Measurements from ENCODE around the gene MSANTD2. TPM values are rescaled to one million over a fixed set of nuclear protein-coding genes. Genes with fewer than 3 reads are reported as not detected.

The MSANTD2 gene
- total and polyA plus RNA-seq, 2 donors from 2014 or later, result 6.5 to 16.4 TPM

DNA sequence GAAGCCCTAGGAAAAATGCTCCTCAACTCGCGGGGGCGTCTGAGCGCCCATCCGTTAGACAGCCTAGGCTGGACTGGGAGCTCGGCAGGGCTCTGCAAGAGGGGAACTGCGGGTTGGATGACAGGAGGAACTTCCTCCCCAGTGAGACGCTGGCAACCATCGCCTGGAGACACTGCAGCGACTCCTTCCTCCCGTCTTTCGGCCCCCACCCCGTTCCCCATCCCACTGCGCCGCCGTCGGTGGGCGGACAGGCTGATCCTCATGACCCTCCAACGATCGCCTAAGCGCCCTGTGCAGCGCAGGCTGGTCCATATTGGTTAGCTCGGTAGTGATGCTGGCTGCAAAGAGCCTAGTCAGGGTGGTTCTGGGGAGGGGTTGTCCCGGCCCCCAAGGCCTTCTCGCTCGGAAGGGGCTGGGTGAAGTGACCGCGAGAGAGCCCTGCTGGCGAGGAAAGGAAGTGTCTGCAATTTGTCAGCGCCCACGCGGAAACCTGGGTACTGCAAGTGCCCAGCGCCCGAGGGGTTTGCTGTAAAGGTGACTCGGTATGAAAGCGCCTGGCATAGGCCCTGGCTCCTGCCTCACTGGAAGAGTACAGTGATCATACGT lies 59.8 kb downstream of the MSANTD2 start:
- H3K27me3 ChIP-seq (ENCODE audit: control insufficient read depth, insufficient read depth, low read length), result peaks cover 32% of the 10 kb centered on the region
- H3K27ac ChIP-seq (ENCODE audit: low read depth in 2 of 2, low read length in 2 of 2), result no peak overlapping the region
- peak overlapping the region; percentile 34 to 63 (median 56) for H3K4me3 ChIP-seq (ENCODE audit: low read length in 3 of 3)
- no peaks in the 10 kb centered on the region for H3K36me3 ChIP-seq (ENCODE audit: control insufficient read depth in 2 of 3, insufficient read depth in 3 of 3, low read length in 3 of 3)
- FAIRE-seq (no peak), DNase-seq (peak in 4 of 5 donors; percentile 29 to 82 (median 52))
- no peak overlapping the region for H3K9ac ChIP-seq (ENCODE audit: low read length in 3 of 3)
- intact Hi-C loops (cut with DNase I), result no loop called here
- H3K4me1 ChIP-seq (ENCODE audit: control insufficient read depth in 2 of 3, insufficient read depth in 2 of 3, low read depth in 1 of 3, low read length in 3 of 3), result peaks cover 0 to 10% (median 5%) of the 10 kb centered on the region in 3 donors
- TF ChIP-seq, protein P1, sequence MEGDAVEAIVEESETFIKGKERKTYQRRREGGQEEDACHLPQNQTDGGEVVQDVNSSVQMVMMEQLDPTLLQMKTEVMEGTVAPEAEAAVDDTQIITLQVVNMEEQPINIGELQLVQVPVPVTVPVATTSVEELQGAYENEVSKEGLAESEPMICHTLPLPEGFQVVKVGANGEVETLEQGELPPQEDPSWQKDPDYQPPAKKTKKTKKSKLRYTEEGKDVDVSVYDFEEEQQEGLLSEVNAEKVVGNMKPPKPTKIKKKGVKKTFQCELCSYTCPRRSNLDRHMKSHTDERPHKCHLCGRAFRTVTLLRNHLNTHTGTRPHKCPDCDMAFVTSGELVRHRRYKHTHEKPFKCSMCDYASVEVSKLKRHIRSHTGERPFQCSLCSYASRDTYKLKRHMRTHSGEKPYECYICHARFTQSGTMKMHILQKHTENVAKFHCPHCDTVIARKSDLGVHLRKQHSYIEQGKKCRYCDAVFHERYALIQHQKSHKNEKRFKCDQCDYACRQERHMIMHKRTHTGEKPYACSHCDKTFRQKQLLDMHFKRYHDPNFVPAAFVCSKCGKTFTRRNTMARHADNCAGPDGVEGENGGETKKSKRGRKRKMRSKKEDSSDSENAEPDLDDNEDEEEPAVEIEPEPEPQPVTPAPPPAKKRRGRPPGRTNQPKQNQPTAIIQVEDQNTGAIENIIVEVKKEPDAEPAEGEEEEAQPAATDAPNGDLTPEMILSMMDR (IDR thresholded peaks at IDR 0.05; ENCODE audit: borderline replicate concordance, extremely low read depth, insufficient read depth), result peak; percentile 35
- no peaks in the 10 kb centered on the region for H3K9me3 ChIP-seq (ENCODE audit: control insufficient read depth in 2 of 3, insufficient read depth in 1 of 3, low read length in 3 of 3)

DNA sequence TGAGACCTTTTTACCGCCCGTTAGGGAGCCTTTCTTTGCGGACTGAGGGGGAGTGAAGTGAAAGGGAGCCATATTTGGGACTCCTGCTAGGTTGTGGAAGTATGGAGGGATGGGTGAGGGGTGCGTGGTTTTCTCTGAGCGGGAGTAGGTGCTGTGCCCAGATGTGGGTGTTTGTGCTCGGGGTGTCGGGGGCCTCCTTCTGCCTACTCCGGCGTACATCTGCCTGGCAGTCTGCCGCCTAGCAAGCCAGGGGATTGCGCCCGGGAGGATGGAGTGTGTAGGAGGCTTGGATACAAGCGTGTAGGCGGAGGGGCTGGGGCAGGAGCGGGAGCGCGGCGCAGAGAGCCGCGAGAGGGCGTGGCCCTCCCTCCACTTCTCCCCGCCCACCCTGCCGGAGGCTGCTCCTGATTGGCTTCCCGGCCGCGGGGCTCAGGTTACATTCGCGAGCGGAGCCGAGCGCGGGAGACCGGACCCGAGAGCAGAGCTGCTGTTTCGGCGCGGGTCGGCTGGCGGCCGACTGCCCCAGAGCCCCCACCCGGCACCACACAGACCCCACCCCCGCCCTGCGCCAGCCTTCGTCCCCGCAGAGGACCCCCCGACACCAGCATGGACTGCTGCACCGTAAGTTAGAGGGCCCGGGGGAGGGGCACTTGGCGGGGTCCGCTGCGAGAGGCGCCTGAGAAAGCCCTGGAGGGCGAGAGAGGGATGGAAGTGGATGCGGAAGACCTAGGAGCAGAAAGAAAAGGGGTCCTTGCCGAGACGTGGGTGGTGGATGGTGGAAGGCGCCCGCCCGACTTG lies 60.5 kb downstream of the MSANTD2 start, which contains the start of gene NRGN:
TSS of gene NRGN (plus strand) at position 464 of the 798 bp plus-strand sequence. CDS start at position 607, 143 bp downstream.
- no peaks in the 10 kb centered on the region for H3K36me3 ChIP-seq (ENCODE audit: control insufficient read depth in 2 of 3, insufficient read depth in 3 of 3, low read length in 3 of 3)
- H3K4me1 ChIP-seq (ENCODE audit: control insufficient read depth in 2 of 3, insufficient read depth in 2 of 3, low read depth in 1 of 3, low read length in 3 of 3), result peaks cover 0 to 10% (median 5%) of the 10 kb centered on the region in 3 donors
- H3K9me3 ChIP-seq (ENCODE audit: control insufficient read depth in 2 of 3, insufficient read depth in 1 of 3, low read length in 3 of 3), result no peaks in the 10 kb centered on the region
- TF ChIP-seq, protein P1 (IDR thresholded peaks at IDR 0.05; ENCODE audit: borderline replicate concordance, extremely low read depth, insufficient read depth), result no peak
- peak within 1 kb of the TSS; percentile 45 to 63 (median 56) for H3K4me3 ChIP-seq (ENCODE audit: low read length in 3 of 3)
- FAIRE-seq, result peak; percentile 21
- peak within 1 kb of the TSS in 1 of 3 donors; percentile 8 for H3K9ac ChIP-seq (ENCODE audit: low read length in 3 of 3)
- intact Hi-C loops (cut with DNase I), result no loop called here
- peaks cover 27% of the 10 kb centered on the region for H3K27me3 ChIP-seq (ENCODE audit: control insufficient read depth, insufficient read depth, low read length)
- H3K27ac ChIP-seq (ENCODE audit: low read depth in 2 of 2, low read length in 2 of 2), result no peak within 1 kb of the TSS
- DNase-seq, result peak; percentile 96 to 98 (median 97)

DNA sequence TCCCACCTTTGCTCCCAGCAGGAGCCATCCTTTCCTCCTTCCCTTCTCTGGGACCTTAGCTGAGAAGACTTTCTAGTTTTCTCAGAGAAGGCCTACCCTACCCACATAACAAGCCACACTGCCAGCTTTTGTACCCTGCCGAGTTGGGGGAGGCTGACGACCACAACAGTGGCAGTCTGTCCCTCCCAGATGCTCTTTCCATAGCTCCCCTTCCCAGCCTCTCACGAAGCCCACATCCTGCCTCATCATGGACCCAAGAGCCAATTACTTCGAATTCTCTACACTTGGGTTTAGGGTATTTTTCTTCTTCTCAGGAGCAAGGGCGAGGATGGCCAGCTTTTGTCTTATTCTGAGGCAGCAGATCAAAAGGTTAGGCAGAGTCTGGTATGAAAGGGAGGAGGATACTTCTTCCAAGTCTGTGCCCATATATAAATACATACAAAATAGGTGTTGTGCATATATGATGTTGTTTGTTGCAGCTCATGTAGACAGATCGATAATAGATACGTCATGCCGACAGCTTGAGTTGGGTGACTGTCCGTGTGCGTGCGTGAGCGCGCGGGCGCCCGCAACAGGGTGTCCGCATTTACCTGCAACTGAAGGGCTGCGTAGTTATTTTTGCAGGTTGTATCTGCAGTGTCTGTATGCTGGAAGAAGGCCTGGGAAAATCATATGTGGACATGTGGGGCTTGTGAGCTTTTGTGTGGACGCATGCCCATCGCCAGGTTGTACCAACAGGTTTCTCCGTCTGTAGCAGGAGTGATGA lies 61.3 kb downstream of the MSANTD2 start:
- peaks cover 0 to 10% (median 5%) of the 10 kb centered on the region in 3 donors for H3K4me1 ChIP-seq (ENCODE audit: control insufficient read depth in 2 of 3, insufficient read depth in 2 of 3, low read depth in 1 of 3, low read length in 3 of 3)
- TF ChIP-seq, protein P1 (IDR thresholded peaks at IDR 0.05; ENCODE audit: borderline replicate concordance, extremely low read depth, insufficient read depth), result no peak
- peaks cover 21% of the 10 kb centered on the region for H3K27me3 ChIP-seq (ENCODE audit: control insufficient read depth, insufficient read depth, low read length)
- DNase-seq (peak in 1 of 5 donors; percentile 39), FAIRE-seq (no peak)
- peak overlapping the region in 1 of 3 donors; percentile 8 for H3K9ac ChIP-seq (ENCODE audit: low read length in 3 of 3)
- no peak overlapping the region for H3K27ac ChIP-seq (ENCODE audit: low read depth in 2 of 2, low read length in 2 of 2)
- H3K9me3 ChIP-seq (ENCODE audit: control insufficient read depth in 2 of 3, insufficient read depth in 1 of 3, low read length in 3 of 3), result no peaks in the 10 kb centered on the region
- no peaks in the 10 kb centered on the region for H3K36me3 ChIP-seq (ENCODE audit: control insufficient read depth in 2 of 3, insufficient read depth in 3 of 3, low read length in 3 of 3)
- H3K4me3 ChIP-seq (ENCODE audit: low read length in 3 of 3), result peak overlapping the region in 2 of 3 donors; percentile 40 to 45
- intact Hi-C loops (cut with DNase I), result no loop called here
